ENCODE data around the gene FYN. TPM values are rescaled to one million over a fixed set of nuclear protein-coding genes. Genes with fewer than 3 reads are reported as not detected.

Gene FYN
- total RNA-seq, 4 donors from 2014 or later, result 37.8 to 65.8 (median 53.8) TPM

DNA sequence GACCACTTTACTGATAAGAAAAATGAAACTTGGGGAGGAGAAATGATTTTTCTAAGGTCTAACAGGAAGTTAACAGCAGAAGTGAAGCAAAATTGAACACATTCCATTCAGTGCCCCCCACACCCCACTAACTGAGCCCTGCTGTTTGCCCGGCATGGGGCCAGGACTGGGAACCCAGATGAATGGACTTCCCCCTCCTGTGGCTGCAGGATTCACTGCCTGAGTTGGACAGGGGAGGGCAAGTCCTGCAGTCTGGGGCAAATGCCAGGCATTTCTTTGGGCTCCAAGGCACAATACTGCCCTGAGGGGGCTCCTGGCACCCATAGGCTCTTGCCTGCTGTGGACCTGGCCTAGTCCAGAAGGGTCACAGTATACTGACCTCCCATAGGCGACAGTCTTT, 28.3 kb downstream of the FYN start:
- Histone ChIP-seq H3K9me3 (no peaks in the 10 kb centered on the region), H3K36me3 (no peaks in the 10 kb centered on the region), H3K27me3 (no peaks in the 10 kb centered on the region), H3K4me1 (peaks cover 48 to 66% (median 54%) of the 10 kb centered on the region in 4 donors), H3K4me3 (no peak overlapping the region), H3K27ac (replicated peaks in 1 of 4) (no peak overlapping the region)
- DNase-seq (ENCODE audit: extremely low spot score), result peak; percentile 50
- intact Hi-C loops (cut with DNase I), result no loop called here
- TF ChIP-seq EP300 (IDR thresholded peaks at IDR 0.05), result no peak
- no peak for TF ChIP-seq POLR2AphosphoS5 (IDR thresholded peaks at IDR 0.05)
- no peak for TF ChIP-seq POLR2A (IDR thresholded peaks at IDR 0.05; ENCODE audit: low read depth)
- TF ChIP-seq, protein P1, sequence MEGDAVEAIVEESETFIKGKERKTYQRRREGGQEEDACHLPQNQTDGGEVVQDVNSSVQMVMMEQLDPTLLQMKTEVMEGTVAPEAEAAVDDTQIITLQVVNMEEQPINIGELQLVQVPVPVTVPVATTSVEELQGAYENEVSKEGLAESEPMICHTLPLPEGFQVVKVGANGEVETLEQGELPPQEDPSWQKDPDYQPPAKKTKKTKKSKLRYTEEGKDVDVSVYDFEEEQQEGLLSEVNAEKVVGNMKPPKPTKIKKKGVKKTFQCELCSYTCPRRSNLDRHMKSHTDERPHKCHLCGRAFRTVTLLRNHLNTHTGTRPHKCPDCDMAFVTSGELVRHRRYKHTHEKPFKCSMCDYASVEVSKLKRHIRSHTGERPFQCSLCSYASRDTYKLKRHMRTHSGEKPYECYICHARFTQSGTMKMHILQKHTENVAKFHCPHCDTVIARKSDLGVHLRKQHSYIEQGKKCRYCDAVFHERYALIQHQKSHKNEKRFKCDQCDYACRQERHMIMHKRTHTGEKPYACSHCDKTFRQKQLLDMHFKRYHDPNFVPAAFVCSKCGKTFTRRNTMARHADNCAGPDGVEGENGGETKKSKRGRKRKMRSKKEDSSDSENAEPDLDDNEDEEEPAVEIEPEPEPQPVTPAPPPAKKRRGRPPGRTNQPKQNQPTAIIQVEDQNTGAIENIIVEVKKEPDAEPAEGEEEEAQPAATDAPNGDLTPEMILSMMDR (IDR thresholded peaks at IDR 0.05), result no peak
- 77% methylated on average over 2 of the region's 2 CpGs for WGBS

DNA sequence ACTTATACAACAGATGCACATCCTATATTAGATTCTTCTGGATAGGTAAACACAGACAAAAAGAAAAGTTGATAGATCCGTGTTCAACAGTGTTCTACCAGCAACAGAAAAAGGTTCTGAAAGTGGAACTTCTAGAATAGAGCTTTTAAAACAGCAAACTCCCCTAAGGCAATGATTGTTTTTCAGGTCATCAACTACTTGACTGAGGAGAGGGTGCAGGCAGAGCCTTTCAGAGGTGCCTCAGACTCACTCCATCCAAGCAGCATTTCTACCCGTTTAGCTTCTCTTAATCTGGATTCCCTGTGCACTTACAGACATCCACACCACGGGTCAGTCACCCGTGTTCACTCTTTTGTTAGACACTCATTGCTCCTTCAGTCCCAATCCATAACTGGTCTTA, 28.9 kb downstream of the FYN start:
- H3K27me3 ChIP-seq, result no peaks in the 10 kb centered on the region
- TF ChIP-seq, protein P1 (IDR thresholded peaks at IDR 0.05), result no peak
- TF ChIP-seq EP300 (IDR thresholded peaks at IDR 0.05) (no peak), POLR2A (IDR thresholded peaks at IDR 0.05; ENCODE audit: low read depth) (no peak), POLR2AphosphoS5 (IDR thresholded peaks at IDR 0.05) (no peak)
- H3K27ac ChIP-seq (replicated peaks in 1 of 4), result no peak overlapping the region
- peaks cover 46 to 61% (median 50%) of the 10 kb centered on the region in 4 donors for H3K4me1 ChIP-seq
- H3K9me3 ChIP-seq, result no peaks in the 10 kb centered on the region
- no peak overlapping the region for H3K4me3 ChIP-seq
- intact Hi-C loops (cut with DNase I), result no loop called here
- DNase-seq (ENCODE audit: extremely low spot score), result peak; percentile 47
- no peaks in the 10 kb centered on the region for H3K36me3 ChIP-seq
- 81% methylated on average over 4 of the region's 4 CpGs for WGBS

DNA sequence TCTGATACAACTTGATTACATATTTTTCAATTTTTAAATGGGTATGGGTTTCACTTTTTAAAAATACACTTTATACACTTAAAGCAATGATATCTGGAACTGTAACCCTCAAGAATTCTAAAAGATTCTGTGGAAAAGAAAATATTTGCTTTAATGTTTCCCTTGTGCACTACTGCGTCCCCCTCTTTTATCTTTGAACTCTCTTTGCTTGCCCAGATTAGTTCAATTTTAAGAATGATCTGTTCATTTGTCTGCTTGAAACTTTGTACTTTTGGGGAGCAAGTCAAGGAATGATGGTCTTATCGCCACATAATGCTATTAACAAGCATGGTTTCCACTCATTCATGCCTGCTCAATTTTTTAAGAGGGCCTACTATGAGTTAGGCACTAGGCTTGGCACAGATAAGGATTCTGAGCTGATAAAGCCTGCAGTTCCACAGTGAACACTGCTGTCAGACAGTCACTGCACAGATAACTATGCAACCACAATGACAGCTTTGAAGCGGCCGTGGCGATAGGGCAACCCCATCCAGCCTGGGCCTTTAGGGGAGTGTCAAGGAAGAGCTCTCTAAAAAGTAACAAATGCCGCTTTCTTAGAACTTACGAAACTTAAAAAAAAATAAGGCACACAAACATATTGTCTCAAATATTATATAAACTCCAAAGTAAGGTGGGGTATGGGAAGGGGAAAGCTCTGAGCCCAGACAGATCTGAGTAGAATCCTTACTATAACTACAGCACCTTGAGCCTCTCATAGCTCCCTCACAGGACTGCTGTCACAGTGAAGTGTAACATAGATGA, 29.7 kb downstream of the FYN start:
- Histone ChIP-seq H3K36me3 (no peaks in the 10 kb centered on the region), H3K9me3 (no peaks in the 10 kb centered on the region), H3K4me1 (peaks cover 40 to 54% (median 48%) of the 10 kb centered on the region in 4 donors), H3K4me3 (no peak overlapping the region), H3K27me3 (no peaks in the 10 kb centered on the region), H3K27ac (replicated peaks in 1 of 4) (no peak overlapping the region)
- TF ChIP-seq POLR2AphosphoS5 (IDR thresholded peaks at IDR 0.05) (no peak), POLR2A (IDR thresholded peaks at IDR 0.05; ENCODE audit: low read depth) (no peak), EP300 (IDR thresholded peaks at IDR 0.05) (no peak)
- TF ChIP-seq, protein P1 (IDR thresholded peaks at IDR 0.05), result no peak
- intact Hi-C loops (cut with DNase I), result no loop called here
- DNase-seq (ENCODE audit: extremely low spot score), result peak; percentile 50
- WGBS, result 84% methylated on average over 7 of the region's 7 CpGs

DNA sequence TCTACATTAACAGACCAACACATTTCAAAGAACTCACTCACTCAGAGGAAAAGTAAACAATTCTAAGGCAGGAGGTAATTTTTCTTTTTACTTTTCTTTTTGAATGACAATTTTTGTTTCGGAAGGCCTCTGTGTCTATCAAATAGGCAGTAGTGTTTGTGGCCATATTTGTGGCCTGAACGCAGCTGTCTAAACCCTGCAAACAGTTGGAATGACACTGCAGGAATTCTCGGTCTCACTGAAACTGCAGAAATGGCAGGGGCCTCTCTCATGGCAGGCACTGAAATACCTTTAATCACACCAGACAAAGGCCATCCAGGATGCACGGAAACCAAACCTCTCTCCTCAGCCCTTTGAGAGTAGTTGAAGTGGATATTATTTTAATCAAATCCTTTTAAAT, 30.4 kb downstream of the FYN start:
- no peaks in the 10 kb centered on the region for H3K9me3 ChIP-seq
- no peak overlapping the region for H3K4me3 ChIP-seq
- H3K27ac ChIP-seq (replicated peaks in 1 of 4), result no peak overlapping the region
- TF ChIP-seq, protein P1 (IDR thresholded peaks at IDR 0.05), result no peak
- H3K4me1 ChIP-seq, result peaks cover 40 to 51% (median 46%) of the 10 kb centered on the region in 4 donors
- no peaks in the 10 kb centered on the region for H3K27me3 ChIP-seq
- H3K36me3 ChIP-seq, result no peaks in the 10 kb centered on the region
- intact Hi-C loops (cut with DNase I), result no loop called here
- no peak for DNase-seq (ENCODE audit: extremely low spot score)
- WGBS, result 68% methylated on average over 4 of the region's 4 CpGs

Measured in esophagus muscularis mucosa (tissue), 4 donors.